Testis (tissue), 2 donors: ENCODE results near the gene BCL7A.

ENCODE experiments used
- POLR2A ChIP-seq: fragments of 450-650 bp; IDR thresholded peaks from one replicate; pipeline ENCODE4 v1.6.1; 2017; ENCODE audit warnings: antibody characterized with exemption, mild to moderate bottlenecking, moderate library complexity
- TF ChIP-seq, protein P1 (sequence below), 3 experiments: fragments of 450-650 bp in 2 of 3; fragments of 200-600 bp in 1 of 3; sonication (generic) in 1 of 3; IDR thresholded peaks; one replicate each; pipeline ENCODE4 v1.5.1; 2016 to 2019; ENCODE audit warnings: antibody characterized with exemption in 3 of 3, mild to moderate bottlenecking in 2 of 3, moderate library complexity in 1 of 3

DNA sequence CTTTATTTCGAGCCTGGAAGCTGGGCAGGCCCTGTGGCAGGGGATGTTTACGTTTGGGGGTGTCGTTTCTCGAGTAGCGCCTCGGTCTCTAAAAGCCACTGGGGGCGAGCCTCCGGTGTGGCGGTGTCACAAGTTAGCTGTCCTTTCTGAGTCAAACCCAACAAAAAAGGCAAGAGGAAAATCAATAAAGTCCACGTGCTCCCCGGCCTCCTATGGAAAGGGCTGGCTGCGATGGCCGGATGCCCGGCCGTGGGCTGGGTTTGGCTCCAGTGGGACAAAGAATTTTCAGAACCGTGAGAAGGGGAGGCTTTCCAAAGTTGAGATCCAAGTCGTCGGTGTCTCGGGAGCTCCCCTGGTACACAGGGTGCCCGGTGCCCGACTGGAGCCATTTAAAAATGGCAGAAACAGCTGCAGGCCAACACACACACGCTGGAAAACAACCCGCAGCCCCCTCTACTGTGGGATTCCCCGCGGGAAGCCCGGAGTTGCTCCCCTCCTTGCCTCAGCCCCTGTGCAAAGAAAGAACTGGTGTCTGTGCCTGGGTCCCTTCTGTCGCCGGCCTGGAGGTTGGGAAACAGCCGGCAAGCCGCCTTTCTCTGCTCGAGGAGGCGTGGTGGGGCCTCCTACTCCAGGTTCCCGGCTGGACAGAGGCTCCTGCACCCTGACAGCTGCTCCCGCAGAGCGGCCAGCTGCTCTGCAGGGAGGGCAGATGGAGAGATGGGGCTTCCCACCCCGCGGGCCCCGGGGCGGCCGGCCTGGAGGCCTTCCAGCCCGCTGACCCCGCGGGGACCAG lies 1.9 kb downstream of the BCL7A start:
- TF ChIP-seq, protein P1, sequence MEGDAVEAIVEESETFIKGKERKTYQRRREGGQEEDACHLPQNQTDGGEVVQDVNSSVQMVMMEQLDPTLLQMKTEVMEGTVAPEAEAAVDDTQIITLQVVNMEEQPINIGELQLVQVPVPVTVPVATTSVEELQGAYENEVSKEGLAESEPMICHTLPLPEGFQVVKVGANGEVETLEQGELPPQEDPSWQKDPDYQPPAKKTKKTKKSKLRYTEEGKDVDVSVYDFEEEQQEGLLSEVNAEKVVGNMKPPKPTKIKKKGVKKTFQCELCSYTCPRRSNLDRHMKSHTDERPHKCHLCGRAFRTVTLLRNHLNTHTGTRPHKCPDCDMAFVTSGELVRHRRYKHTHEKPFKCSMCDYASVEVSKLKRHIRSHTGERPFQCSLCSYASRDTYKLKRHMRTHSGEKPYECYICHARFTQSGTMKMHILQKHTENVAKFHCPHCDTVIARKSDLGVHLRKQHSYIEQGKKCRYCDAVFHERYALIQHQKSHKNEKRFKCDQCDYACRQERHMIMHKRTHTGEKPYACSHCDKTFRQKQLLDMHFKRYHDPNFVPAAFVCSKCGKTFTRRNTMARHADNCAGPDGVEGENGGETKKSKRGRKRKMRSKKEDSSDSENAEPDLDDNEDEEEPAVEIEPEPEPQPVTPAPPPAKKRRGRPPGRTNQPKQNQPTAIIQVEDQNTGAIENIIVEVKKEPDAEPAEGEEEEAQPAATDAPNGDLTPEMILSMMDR (IDR thresholded peaks at IDR 0.05), result no peak
- TF ChIP-seq POLR2A, result no peak
